ENCODE data around the gene DXO.
A peak's percentile ranks its signal among the peaks of the same experiment; 100 is the strongest.
"Not testable (repeated sequence)": the region's sequence is repeated elsewhere in the genome, so short reads cannot be mapped to it uniquely, and the experiment has no call there.

Gene DXO

GRCh38 chr6:31958741-31959739, 12.9 kb downstream of the DXO start, which contains the start of the genes NELFE and SKIC2:
Gene NELFE (minus strand): TSS chr6:31958971. CDS start chr6:31958446, 525 bp downstream.
Gene SKIC2 (plus strand): TSS chr6:31959175. CDS start chr6:31959193, 18 bp downstream.
- DNase-seq (ENCODE audit: low read depth): peak; percentile 98

- no peak for DNase-seq (ENCODE audit: low read depth)
Measured at GRCh38 chr6:31958412-31958740, 13.6 kb downstream of the DXO start.

DNA sequence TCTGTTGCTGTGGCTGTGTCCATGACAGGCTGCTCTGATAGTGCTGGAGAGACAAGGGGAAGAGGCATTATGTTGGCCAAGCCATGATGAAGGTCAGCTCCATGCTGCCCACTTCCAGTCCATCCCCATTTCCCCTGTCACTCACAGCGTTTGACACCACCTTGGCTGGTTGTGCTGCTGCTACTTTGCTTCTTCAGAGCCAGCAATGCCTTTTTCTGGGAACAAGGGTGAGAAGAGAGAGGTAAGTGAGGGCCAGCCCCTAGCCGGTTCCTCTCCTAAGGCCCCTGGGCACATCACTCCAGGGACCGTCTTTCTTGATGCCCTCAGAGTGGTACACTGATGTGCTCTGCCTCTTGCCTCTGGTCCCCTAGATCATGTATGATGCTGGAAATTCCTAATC, 15.1 kb downstream of the DXO start:
- no peak for DNase-seq (ENCODE audit: low read depth)

DNA sequence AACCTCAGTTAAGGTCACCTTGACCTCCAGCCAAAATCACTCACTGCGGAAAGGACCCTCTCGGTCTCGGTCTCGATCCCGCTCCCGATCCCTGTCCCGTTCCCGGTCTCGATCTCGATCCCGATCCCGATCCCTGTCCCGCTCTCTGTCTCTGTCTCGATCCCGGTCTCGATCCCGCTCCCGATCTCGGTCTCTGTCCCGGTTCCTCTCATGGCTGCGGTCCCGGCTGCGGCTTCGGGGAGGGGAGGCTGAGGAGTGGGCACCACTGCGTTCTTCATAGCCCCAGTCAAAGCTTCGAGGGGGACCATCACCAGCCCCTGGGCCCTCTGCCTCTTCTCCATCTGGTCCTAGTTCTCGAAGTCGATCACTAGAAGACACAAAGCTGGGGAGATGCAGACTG, 17.4 kb downstream of the DXO start:
- no peak for DNase-seq (ENCODE audit: low read depth)

GRCh38 chr6:31952890-31953289, 19.0 kb downstream of the DXO start:
- DNase-seq (ENCODE audit: low read depth): no peak

DNA sequence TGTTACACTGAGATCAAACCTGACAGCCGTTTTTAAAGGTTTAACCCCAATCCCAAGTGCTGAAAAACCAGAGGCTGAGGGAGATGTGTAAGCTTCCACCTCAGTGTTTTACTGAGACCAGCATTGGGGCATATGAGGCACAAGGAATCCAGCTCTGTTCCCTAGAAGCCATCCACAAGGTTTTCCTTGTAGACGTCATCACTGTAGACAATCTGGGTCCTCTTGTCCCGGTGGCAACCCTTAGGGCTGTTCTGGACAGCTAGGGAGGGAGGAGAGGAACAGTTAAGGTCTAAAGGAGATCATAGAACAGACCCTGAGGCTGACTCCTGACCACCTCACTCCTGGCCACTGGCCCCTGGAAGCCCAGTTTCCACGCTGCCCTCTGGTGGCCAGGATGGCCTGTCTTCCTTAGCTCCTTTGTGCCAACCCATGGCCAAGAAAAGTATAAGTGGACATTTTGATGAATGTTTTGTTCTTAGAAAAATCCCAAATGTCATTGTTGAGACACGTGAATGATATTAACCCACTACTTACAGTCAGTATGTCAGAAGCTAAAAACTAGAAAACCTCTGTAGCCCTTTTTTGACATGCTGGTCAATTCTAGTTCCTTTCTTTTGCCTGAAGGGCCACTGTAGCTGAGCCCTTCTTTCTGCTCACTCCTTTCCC, 19.7 kb downstream of the DXO start:
- no peak for DNase-seq (ENCODE audit: low read depth)

DNA sequence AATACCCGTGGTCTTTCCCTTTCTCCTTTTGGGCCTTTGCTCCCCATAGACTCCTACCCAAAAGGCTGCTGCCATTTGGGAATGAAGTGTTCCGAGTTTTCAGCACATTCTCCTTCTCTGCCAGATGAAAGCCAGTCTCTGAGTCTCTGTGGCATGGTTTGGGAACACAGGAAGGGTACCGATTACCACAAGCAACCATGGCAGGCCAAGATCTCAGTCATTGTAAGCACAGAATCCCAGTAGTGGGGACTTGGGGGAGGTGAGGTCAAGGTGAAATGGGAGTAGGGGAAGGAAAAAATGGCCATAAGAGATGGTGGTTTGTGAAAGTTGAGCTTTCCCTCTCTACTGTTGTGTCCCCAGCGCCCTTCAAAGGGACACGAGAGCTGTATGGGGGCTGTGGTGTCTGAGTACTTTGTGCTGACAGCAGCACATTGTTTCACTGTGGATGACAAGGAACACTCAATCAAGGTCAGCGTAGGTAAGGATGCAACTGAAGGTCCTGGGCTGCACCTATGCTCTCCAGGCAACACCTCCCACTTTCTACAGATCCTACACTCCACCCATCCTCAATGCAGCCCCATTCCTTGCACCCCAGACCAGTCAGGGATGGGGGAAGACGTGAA, 21.9 kb downstream of the DXO start:
- no peak for DNase-seq (ENCODE audit: low read depth)

DNA sequence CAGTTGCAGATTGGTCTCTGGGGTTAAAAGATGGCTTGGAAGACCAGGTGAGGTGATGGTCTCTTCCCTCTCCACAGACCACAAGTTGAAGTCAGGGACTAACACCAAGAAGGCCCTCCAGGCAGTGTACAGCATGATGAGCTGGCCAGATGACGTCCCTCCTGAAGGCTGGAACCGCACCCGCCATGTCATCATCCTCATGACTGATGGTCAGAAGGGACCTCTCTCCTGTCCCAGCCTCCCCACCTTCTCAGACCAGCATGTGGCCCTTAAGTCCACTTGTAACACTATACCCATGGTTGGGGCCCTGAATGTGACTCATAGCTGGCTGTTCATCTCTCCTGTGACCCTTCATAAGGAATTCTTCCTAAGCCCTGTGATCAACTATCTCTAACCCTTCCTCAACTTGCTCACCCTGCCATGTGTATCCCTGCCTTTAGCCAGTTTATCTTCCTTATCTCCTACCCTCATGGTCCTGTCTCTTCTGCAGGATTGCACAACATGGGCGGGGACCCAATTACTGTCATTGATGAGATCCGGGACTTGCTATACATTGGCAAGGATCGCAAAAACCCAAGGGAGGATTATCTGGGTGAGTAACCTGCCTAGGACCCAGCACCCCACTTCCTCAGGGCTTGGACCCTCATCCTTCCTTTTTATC, 23.1 kb downstream of the DXO start:
- DNase-seq (ENCODE audit: low read depth): no peak

GRCh38 chr6:31948306-31948705, 23.6 kb downstream of the DXO start:
- DNase-seq (ENCODE audit: low read depth): no peak

GRCh38 chr6:31947864-31948263, 24.1 kb downstream of the DXO start:
- no peak for DNase-seq (ENCODE audit: low read depth)

DNA sequence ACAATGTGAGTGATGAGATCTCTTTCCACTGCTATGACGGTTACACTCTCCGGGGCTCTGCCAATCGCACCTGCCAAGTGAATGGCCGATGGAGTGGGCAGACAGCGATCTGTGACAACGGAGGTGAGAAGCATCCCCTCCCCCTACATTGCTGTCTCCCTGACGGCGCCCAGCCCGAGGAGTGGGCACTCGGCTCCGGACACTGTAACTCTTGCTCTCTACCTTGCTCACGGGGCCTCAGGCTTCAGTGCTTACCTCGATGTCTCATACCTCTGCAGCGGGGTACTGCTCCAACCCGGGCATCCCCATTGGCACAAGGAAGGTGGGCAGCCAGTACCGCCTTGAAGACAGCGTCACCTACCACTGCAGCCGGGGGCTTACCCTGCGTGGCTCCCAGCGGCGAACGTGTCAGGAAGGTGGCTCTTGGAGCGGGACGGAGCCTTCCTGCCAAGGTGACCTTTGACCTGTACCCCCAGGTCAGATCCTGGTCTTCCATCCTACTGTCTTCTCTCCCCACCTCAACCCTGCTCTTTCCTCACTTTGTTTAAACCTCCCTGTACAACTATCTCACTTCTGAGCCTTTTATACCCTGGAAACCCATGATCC, 24.8 kb downstream of the DXO start:
- DNase-seq (ENCODE audit: low read depth): no peak

- DNase-seq (ENCODE audit: low read depth): no peak
Measured at GRCh38 chr6:31946370-31946885, 25.5 kb downstream of the DXO start.

- DNase-seq (ENCODE audit: low read depth): no peak
Measured at GRCh38 chr6:31945507-31946369, 26.2 kb downstream of the DXO start, which contains the start of gene CFB. Gene CFB (plus strand): TSS chr6:31946095. CDS start chr6:31946222, 127 bp downstream.

DNA sequence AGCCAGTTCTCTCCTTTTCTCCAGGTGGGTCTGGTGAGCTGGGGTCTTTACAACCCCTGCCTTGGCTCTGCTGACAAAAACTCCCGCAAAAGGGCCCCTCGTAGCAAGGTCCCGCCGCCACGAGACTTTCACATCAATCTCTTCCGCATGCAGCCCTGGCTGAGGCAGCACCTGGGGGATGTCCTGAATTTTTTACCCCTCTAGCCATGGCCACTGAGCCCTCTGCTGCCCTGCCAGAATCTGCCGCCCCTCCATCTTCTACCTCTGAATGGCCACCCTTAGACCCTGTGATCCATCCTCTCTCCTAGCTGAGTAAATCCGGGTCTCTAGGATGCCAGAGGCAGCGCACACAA, 26.8 kb downstream of the DXO start:
- no peak for DNase-seq (ENCODE audit: low read depth)

GRCh38 chr6:31943742-31944141, 28.2 kb downstream of the DXO start:
- no peak for DNase-seq (ENCODE audit: low read depth)

DNA sequence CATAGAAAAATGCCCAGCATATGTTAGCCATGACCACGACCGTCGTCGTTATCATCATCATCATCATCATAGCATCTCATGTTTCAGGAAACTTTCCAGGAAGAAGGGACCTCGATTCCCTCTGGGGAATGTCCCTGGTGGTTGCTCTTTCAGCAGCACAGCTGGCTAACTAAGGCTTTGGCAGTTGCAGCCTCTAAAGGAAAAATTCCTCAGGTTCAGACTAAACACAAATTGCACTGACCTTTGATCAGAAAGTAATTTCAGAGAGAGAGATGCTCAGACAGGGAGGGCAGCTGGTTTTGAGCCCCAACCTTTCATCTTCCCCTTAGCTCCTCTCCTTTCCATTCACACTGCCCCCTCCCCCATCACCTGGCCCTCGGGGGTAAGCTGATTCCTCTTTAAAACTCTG, 31.7 kb downstream of the DXO start:
- DNase-seq (ENCODE audit: low read depth): no peak

- DNase-seq (ENCODE audit: low read depth): no peak
Measured at GRCh38 chr6:31935823-31936222, 36.1 kb downstream of the DXO start.

DNA sequence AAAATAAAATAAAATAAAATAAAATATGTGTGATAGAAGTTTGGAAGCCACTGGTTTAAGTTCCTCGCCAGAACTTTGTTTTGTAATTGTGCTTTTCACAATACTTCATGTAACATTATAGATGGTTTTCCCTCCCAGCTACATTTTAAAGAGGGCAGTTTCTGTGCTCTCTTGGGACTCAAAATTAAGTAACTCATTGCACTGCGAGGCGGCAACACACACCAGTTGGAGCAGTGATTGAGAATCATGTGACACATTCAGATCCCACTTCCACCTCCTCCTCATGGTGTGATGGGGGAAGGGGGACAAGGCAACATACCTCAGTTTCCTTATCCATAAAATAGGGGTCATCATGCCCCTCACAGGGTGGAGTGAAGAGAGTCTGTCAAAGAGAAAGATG, 36.9 kb downstream of the DXO start:
- DNase-seq (ENCODE audit: low read depth): no peak

DNA sequence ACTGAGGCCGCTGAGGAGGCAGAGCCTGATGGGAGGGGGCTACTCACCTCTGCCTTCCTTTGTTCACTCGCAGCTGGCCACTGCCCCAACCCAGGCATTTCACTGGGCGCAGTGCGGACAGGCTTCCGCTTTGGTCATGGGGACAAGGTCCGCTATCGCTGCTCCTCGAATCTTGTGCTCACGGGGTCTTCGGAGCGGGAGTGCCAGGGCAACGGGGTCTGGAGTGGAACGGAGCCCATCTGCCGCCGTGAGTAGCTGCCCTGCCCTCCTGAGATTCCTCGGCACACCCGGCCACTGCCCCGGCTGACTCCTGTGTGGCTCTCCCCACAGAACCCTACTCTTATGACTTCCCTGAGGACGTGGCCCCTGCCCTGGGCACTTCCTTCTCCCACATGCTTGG, 38.4 kb downstream of the DXO start:
- DNase-seq (ENCODE audit: low read depth): no peak

- DNase-seq (ENCODE audit: low read depth): not testable (repeated sequence)
Measured at GRCh38 chr6:31932137-31932536, 39.8 kb downstream of the DXO start.

DNA sequence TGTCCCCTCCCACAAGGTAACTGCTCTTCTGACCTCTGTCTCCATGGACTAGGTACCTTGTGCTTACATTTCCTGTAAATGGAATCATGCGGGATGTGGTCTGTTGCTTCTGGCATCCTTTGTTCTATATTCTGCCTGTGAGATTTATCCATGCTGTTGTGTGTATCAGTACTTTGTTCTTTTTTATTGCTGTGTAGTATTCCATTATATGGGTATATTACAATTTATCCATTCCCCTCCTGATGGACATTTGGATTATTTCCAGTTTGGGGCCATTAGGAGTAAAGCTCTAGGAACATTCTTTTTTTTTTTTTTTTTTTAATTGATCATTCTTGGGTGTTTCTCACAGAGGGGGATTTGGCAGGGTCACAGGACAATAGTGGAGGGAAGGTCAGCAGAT, 41.0 kb downstream of the DXO start:
- no peak for DNase-seq (ENCODE audit: low read depth)
